SK-N-MC (cell line): ENCODE results near the gene HNRNPM.

ENCODE experiments used
- DNase-seq: peaks from one replicate; pipeline ENCODE4 v3.0.0-alpha.2; 2011; ENCODE audit warnings: low read depth, low spot score
- H3K27ac ChIP-seq: fragments of 200-600 bp; sonication (generic); 2 replicates; pipeline ENCODE4 v1.5.1; 2016; ENCODE audit warnings: mixed run types
- H3K36me3 ChIP-seq: fragments of 200-600 bp; sonication (generic); 2 replicates; pipeline ENCODE4 v1.6.1; 2017; ENCODE audit warnings: antibody characterized with exemption, low read length, mixed read lengths; ENCODE audit not compliant: insufficient read depth
- H3K4me3 ChIP-seq: fragments of 200-600 bp; sonication (generic); 2 replicates; pipeline ENCODE4 v1.5.1; 2016
- H3K9ac ChIP-seq: fragments of 200-600 bp; sonication (generic); 2 replicates; pipeline ENCODE4 v1.8.0; 2017; ENCODE audit warnings: mixed run types, mixed read lengths; ENCODE audit not compliant: insufficient read length
- H3K9me3 ChIP-seq: fragments of 200-600 bp; sonication (generic); 2 replicates; pipeline ENCODE4 v1.6.1; 2017; ENCODE audit warnings: low read depth, mild to moderate bottlenecking, antibody characterized with exemption, low read length, moderate library complexity, mixed read lengths
- EZH2 ChIP-seq: fragments of 200-600 bp; sonication (generic); IDR thresholded peaks from one replicate; pipeline ENCODE4 v1.6.1; 2017; ENCODE audit warnings: antibody characterized with exemption
- FOXP2 ChIP-seq: optimal IDR thresholded peaks from 2 replicates; pipeline ENCODE3; 2011; ENCODE audit warnings: mild to moderate bottlenecking, moderate library complexity; ENCODE audit not compliant: insufficient read depth; ENCODE audit errors: extremely low read length, control extremely low read depth
- POLR2AphosphoS5 ChIP-seq: IDR thresholded peaks from 2 replicates; pipeline ENCODE4 v1.6.1; 2012; ENCODE audit warnings: mild to moderate bottlenecking, low read depth, low read length, borderline replicate concordance

HNRNPM gene

DNA sequence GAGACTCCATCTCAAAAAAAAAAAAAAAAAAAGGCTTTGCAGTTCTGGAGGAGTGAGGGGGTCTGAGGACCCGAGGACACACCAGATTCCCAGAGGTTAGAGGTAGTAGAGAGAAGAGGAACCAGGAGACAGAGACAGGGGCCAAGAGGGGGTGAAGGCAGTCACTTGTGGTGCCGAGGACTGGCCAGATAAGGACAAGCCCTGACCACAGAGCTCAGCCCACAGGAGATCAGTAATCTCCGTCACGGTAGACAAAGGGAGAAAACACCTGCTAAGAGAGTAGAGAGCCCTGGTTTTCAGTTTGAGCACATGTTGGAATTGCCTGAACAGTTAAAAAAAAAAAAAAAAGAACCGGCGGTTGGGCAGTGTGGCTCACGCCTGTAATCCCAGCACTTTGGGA, 59.4 kb downstream of the HNRNPM start:
- Histone ChIP-seq H3K4me3 (no peak overlapping the region), H3K36me3 (no peaks in the 10 kb centered on the region), H3K9me3 (no peaks in the 10 kb centered on the region), H3K27ac (no peak overlapping the region), H3K9ac (no peak overlapping the region)
- TF ChIP-seq EZH2 (no peak), FOXP2 (no peak), POLR2AphosphoS5 (no peak)
- no peak for DNase-seq

DNA sequence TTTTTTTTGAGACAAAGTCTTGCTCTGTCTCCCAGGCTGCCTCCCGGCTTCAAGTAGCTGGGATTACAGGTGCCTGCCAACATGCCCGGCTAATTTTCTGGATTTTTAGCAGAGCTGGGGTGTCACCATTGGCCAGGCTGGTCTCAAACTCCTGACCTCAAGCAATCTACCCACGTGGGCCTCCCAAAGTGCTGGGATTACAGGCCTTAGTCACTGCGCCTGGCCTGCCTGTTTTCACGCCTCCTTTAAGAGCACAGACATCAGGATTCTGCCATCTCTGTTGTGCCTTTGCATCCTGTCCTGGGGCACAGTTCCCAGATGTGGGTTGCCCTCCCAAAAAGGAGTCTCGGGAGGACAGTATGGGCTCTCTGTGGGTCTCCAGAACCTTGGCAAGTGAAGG, 60.1 kb downstream of the HNRNPM start:
- Histone ChIP-seq H3K9ac (no peak overlapping the region), H3K27ac (peak overlapping the region; percentile 53), H3K9me3 (no peaks in the 10 kb centered on the region), H3K36me3 (no peaks in the 10 kb centered on the region), H3K4me3 (no peak overlapping the region)
- no peak for DNase-seq
- no peak for TF ChIP-seq FOXP2
- no peak for TF ChIP-seq EZH2
- TF ChIP-seq POLR2AphosphoS5: no peak

DNA sequence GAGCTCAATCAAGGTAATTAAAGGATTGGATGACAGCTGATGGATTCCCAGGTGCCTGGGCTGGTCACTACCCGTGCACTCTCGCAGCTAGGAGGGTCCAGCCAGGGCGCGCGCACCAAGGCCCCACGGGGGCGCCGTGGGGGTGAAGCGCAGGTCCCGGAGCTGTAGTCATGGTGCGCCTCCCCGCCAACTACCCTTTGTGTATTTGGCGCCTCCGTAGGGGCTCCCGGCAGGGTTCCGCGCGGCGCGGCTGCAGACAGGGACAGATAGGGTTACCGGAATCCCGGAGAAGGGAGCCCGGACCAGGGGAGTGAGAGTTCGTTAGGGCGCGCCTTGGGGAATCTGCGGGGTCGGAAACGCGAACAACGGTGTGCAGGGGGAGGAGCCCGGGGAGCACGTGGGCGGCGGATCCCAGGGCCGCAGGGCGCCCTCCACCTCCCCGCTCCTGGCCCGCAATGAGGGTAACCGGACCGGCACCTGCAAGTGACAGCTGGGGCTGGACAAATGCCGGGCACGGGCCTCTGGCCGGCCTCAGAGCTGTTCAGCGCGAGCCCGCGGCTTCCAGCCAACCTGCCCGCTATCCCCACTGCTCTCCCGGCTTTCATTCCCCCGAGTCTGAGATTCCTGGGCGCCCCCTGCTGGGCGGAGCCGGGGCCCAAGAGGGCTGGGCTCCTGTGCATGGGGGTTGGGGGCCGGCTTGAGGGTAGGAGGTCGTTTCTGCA, 61.1 kb downstream of the HNRNPM start:
- Histone ChIP-seq H3K36me3 (no peaks in the 10 kb centered on the region; the same call in 1 of the 2 replicates), H3K4me3 (peak overlapping the region; percentile 84), H3K9ac (peak overlapping the region; percentile 81), H3K9me3 (no peaks in the 10 kb centered on the region), H3K27ac (peak overlapping the region; percentile 74)
- TF ChIP-seq EZH2: no peak
- TF ChIP-seq POLR2AphosphoS5: peak; percentile 54; the same call in 1 of the 2 replicates
- peak; percentile 60 for TF ChIP-seq FOXP2
- no peak for DNase-seq

DNA sequence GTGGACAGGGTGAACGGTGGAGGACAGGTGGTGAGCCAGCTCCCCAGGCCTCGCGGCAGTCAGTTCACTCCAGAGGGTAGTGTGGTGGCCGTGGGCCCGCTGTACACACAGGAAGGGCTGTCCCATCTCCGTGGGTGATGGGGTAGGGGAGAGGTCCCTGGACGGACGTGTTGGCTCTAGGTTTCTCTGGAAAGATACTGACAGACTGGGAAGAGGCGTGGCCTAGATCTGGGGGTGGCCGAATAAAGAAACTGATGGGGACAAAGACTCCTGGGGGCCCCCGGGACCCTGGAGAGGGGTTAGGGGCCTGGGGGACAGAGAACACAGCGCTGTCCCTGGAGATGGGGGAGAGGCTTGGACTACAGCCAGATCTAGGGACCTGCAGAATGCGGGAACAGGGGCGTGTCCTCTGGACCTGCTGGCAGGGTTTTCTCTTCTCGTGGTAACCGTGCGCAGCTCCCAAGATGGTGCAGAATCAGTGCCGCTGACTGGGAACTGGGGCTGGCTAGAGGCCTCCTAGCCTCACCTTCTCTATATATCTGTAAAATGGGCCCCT, 61.7 kb downstream of the HNRNPM start:
- Histone ChIP-seq H3K9ac (peak overlapping the region; percentile 81), H3K27ac (peak overlapping the region; percentile 74), H3K36me3 (peaks cover 4% of the 10 kb centered on the region; the same call in 1 of the 2 replicates), H3K4me3 (peak overlapping the region; percentile 84), H3K9me3 (no peaks in the 10 kb centered on the region)
- TF ChIP-seq FOXP2 (no peak), EZH2 (no peak), POLR2AphosphoS5 (0 out of 2 replicates have a peak, but pooled peaks have one; percentile 6)
- DNase-seq: no peak

DNA sequence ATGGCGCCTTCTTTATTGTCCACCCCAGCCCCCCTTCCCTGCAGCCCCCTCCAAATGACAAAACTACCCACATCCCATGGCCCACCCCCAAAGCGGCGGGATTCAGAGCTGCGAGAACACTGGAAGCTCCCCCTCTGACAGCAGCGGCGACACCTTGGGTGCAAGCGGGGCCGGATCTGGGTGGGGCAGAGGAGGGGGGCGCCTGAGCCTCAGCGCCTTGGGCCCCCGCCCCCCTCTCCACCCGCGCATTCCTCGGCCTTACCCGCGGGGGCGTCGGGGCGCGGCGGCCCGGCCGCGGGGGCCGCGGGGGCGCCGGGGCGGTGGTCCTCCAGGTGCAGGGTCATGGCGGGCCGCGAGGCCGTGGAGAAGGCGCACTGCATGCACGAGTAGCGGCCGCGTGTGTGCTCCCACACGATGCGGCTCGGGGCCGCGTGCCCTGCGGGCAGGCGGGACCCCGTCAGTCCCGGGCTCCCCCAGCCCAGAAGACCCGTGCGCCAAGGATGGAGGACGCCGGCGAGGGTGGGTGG, 65.9 kb downstream of the HNRNPM start:
- no peak overlapping the region for H3K4me3 ChIP-seq
- H3K9me3 ChIP-seq: no peaks in the 10 kb centered on the region
- peaks cover 4% of the 10 kb centered on the region; the same call in 1 of the 2 replicates for H3K36me3 ChIP-seq
- TF ChIP-seq EZH2 (no peak), FOXP2 (no peak), POLR2AphosphoS5 (no peak)
- H3K27ac ChIP-seq: no peak overlapping the region
- no peak for DNase-seq
- no peak overlapping the region for H3K9ac ChIP-seq

- no peak for DNase-seq
- TF ChIP-seq FOXP2 (no peak), EZH2 (no peak), POLR2AphosphoS5 (no peak)
- Histone ChIP-seq H3K9me3 (no peaks in the 10 kb centered on the region), H3K4me3 (no peak overlapping the region), H3K9ac (no peak overlapping the region), H3K27ac (no peak overlapping the region), H3K36me3 (peaks cover 4% of the 10 kb centered on the region; the same call in 1 of the 2 replicates)
Observed at GRCh38 chr19:8511573-8512101, 66.9 kb downstream of the HNRNPM start.

DNA sequence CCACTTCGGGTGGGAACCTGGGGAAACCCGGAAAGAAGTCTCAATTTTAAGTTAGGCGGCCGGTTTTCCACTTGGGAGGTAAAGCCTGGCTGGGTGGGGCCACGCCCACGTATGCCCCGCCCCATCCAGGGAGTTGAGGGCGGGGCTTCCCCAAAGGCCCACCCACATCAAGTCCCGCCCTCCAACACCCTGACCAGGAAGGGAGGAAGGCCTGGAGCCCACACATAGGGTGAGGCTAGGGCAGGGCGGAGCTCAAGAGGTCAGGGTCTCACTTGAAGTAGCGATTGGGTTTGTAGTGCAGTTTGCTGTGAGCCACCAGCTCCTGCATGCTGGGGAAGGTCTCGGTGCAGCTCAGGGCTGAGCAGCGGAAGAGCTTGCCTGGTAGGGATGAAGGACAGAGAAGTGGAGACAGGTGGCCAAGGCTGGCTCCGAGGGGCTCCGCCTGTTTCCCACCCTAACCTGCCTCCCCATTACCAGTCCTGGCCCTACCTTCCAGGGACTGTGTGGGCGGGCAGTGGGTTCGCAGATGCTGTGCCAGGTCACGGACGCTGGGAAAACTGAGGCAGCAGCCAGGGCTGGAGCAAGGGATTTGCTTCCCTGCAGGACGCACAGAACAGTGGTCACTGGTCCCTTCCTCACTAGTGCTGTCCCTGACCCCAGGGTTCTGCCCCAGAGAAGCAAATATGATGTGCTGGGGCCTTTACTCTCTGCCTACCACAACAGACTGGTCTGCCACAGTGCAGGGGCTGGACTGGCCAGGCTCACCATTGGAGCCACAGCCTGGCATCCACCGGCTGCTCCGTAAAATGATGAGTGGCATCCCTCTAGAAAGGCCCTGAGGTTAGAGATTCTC, 67.6 kb downstream of the HNRNPM start:
- no peak for DNase-seq

More for the DNA sequence above, 67.6 kb downstream of the HNRNPM start:
- Histone ChIP-seq H3K9ac (no peak overlapping the region), H3K9me3 (no peaks in the 10 kb centered on the region), H3K36me3 (peaks cover 4% of the 10 kb centered on the region; the same call in 1 of the 2 replicates), H3K4me3 (peak overlapping the region; percentile 95), H3K27ac (peak overlapping the region; percentile 98)
- TF ChIP-seq POLR2AphosphoS5 (no peak), FOXP2 (no peak)
